NK-92 (cell line): ENCODE results near the gene PHLDB3.
"Not testable (repeated sequence)": the region's sequence is repeated elsewhere in the genome, so short reads cannot be mapped to it uniquely, and the experiment has no call there.

Experiments
- DNase-seq: peaks from one replicate; lab custom pipeline; 2025; ENCODE audit not compliant: unreplicated experiment; lab: John Stamatoyannopoulos, UW

PHLDB3 gene

GRCh38 chr19:43527860-43528622, 23.5 kb upstream of the PHLDB3 start:
- DNase-seq, result no peak

- DNase-seq, result no peak
Observed at GRCh38 chr19:43526884-43527859, 22.6 kb upstream of the PHLDB3 start, which contains the start of gene ETHE1. ETHE1 (minus strand) TSS chr19:43527201; CDS start chr19:43527177, 24 bp downstream.

- DNase-seq, result no peak
Observed at GRCh38 chr19:43525836-43526771, 21.6 kb upstream of the PHLDB3 start.

DNA sequence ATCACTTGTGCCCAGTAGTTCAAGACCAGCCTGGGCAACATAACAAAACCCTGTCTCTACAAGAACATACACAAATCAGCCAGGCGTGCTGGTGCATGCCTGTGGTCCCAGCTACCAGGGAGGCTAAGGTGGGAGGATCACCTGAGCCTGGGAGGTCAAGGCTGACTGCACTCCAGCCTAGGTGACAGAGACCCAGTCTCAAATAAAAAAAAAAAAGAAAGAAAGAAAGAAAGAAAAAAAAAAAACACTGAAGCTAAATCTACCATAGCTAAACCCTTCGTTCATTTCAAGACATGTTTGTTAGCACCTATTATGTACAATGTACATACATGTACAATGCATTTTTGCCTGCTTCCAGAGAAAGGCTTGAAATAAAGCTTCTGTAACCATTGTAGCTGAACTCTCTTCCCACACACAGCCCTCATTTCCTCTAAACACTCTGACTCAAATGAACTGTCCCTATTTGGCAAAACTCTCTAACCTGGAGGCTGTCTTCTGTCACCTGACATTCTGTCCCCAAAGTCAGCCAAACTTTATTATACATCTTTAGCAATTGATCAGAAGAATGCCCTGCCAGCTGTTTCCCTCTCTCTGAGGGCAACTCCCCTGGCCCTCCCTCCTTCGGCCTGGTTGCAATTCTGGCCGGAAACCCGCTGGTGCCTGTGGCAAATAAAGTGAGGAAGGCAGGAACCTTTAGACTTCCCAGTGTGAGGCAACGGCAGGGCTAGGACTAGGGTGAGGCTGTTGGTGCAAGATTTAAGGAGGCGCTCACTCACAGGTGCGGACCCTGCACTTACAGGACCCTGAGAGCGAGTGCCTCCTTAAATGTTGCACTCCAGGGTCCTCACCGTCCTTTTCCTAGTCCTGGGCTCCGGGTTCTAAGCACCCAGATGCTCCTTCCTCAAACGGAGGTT, 20.6 kb upstream of the PHLDB3 start:
- DNase-seq, result no peak

- DNase-seq, result not testable (repeated sequence)
Observed at GRCh38 chr19:43523696-43524095, 19.1 kb upstream of the PHLDB3 start.

- DNase-seq, result no peak
Observed at GRCh38 chr19:43522929-43523328, 18.4 kb upstream of the PHLDB3 start.

DNA sequence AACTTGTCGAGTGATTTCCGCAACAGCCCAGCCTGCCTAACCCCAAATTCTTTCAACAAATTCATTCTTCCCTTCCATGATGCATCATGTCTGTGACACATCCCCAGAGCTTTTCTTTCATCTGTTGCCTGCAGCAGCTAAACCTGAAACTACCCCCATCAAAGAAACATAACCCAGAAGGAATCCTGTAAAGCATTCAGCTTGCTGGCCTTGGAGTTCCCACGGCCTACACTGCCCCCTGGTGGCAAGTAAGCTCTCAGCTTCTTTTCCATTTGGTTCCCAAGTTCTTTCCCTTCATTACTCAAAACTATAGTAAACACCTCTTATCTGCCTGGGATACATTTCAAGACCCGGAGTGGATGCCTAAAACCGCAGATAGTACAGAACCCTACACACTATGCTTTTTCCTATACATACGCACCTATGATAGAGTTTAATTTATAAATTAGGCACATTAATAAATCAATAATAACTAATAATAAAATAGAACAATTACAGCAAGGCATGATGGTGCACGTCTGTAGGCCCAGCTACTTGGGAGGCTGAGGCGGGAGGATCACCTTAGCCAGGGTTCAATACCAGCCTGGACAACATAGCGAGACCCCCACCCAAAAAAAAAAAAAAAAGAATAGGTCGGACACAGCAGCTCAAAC, 15.0 kb upstream of the PHLDB3 start:
- peak; percentile 31 for DNase-seq

DNA sequence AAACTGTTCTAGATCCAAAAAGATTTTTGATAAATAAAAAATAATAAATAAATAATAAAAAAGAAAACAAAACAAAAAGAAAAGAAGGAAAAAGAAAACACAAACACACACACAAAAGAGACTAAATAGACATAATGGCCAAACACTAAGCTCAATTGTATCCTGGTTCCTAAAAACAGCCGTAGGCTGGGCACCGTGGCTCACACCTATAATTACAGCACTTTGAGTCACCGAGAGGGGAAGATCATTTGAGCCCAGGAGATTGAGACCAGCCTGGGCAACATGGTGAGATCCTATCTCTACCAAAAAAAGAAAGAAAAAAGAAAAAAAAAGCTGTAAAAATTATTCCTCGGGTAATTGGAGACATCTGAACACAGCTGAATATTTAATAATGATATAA, 13.5 kb upstream of the PHLDB3 start:
- DNase-seq, result no peak

GRCh38 chr19:43512399-43512798, 7.9 kb upstream of the PHLDB3 start:
- not testable (repeated sequence) for DNase-seq

- DNase-seq, result no peak
Observed at GRCh38 chr19:43511324-43511723, 6.8 kb upstream of the PHLDB3 start.

DNA sequence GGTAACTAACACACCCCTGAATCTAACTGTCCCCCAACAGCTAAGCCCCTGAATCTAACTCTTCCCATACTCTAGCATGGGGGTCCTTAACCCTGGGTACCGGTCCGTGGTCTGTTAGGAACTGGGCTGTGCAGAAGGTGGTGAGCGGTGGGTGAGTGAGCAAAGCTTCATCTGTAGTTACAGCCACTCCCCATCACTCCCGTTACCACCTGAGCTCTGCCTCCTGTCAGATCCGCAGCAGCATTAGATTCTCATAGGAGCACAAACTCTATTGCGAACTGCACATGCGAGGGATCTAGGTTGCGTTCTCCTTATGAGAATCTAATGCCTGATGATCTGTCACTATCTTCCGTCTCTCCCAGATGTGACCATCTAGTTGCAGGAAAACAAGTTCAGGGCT, 6.2 kb upstream of the PHLDB3 start:
- no peak for DNase-seq

GRCh38 chr19:43507880-43508279, 3.3 kb upstream of the PHLDB3 start:
- no peak for DNase-seq

GRCh38 chr19:43506629-43507028, 2.1 kb upstream of the PHLDB3 start:
- DNase-seq, result no peak

- no peak for DNase-seq
Observed at GRCh38 chr19:43505941-43506340, 1.4 kb upstream of the PHLDB3 start.

DNA sequence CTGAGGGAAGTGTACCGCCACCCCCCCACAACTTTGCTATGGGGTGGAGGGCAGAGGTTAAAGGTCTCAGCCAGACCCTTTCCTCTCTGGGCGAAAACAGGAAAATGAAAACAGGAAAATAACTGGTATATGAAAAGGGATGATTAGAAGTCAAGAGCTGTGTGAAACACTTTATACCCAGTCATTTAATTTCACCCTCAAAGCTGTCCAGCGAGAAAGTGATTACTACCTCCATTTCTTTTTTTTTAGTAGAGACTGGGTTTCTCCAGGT, 575 bp upstream of the PHLDB3 start:
- DNase-seq, result no peak

DNA sequence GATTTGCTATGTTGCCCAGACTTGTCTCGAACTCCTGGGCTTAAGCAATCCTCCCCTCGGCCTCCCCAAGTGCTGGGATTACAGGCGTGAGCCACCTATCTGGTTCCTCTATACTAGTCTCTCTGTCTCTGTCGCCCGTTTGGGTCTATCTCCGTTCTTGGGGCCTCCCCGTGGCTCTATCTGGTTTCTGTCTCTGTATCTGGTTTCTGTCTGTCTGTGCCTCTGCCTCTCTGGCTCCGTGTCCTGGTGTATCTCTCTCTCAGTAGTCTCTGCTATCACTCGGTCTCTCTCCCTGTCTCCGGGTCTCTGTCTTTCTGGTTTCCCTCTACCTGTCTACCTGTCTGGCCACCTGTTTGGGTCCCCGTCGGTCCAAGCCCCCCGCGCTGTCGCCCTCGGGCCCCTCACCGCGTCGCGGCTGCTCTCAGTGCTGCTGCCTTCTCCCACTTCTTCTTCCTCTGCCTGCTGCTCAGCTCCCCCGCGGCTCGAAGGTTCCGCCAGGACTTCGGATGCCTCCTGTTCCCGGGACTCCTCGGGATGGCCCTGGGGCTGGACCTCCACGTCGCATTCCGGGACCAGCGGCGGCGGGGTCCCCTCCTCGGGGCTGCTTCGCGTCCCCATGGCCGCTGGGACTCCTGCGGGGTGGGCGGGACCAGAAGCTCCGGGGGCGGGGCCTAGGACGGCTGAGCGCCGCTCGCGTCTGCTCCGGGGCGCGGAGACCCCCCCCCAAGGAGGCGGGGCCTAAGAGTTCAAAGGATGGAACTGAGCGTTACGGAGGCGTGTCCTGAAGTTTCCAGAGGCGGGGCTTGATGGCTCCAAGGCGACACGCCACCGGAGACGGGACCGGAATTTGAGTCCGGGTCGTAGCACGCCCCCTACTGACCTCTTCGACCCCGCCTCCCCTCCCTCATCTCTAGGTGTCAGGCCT, 783 bp downstream of the PHLDB3 start:
- peak; percentile 89 for DNase-seq

- DNase-seq, result no peak
Observed at GRCh38 chr19:43502419-43502976, 2.0 kb downstream of the PHLDB3 start.
